Prostate gland (tissue), 2 donors: Measurements from ENCODE around the gene KCNQ1.

ENCODE experiments used
- POLR2A ChIP-seq: fragments of 450-650 bp; IDR thresholded peaks from one replicate; pipeline ENCODE4 v1.6.1; 2016; ENCODE audit warnings: antibody characterized with exemption, mild to moderate bottlenecking
- POLR2AphosphoS5 ChIP-seq: sonication (generic); formaldehyde crosslinking; IDR thresholded peaks from one replicate; pipeline ENCODE4 v1.6.1; 2017; ENCODE audit warnings: antibody characterized with exemption
- TF ChIP-seq, protein P1 (sequence below), 4 experiments: fragments of 200-600 bp in 2 of 4; fragments of 450-650 bp in 2 of 4; sonication (generic) in 2 of 4; IDR thresholded peaks; 1 replicate in 3 of 4; 2 replicates in 1 of 4; pipeline ENCODE4 v1.5.1; 2016 to 2019; ENCODE audit warnings: antibody characterized with exemption in 4 of 4, mild to moderate bottlenecking in 2 of 4, moderate library complexity in 2 of 4

DNA sequence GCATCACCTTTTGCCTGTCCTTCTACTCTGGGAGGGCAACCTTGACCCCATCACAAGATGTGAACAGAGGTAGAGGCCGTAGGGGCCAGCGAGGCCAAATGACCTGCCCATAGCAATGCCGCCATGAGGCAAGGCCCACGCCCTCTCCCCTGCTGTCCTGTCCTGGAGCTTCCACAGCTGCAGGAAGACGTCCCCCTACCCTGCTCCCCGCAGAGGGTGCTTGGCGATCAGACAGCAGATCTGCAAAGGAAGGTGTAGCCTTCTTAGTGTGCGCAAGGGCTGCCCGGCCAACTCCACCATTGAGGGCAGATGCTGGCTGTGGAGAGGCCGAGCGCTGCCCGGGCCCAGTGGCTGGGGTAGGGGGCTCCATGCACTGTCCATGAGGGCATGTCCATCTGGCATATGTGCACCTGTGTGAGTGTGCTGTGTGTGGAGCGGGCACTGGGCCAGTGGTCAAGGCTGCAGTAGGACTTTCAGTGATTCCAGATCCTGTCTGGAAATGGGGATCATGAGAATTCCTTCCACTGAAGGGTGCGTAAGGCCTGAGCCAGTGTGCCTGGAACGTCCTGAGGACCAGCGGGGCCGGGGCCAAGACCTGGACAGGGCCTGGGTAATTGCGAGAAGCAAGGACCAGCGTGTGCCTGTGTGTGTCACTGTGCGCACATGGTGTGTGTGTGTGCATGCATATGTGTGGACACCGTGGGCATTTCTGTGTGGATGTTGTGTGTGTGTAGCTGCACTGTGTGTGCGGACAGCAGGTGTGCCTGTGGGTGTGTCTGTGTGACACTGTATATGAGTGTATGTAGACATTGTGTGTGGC lies 11.5 kb upstream of the KCNQ1 start:
- TF ChIP-seq POLR2AphosphoS5: no peak
- TF ChIP-seq, protein P1, sequence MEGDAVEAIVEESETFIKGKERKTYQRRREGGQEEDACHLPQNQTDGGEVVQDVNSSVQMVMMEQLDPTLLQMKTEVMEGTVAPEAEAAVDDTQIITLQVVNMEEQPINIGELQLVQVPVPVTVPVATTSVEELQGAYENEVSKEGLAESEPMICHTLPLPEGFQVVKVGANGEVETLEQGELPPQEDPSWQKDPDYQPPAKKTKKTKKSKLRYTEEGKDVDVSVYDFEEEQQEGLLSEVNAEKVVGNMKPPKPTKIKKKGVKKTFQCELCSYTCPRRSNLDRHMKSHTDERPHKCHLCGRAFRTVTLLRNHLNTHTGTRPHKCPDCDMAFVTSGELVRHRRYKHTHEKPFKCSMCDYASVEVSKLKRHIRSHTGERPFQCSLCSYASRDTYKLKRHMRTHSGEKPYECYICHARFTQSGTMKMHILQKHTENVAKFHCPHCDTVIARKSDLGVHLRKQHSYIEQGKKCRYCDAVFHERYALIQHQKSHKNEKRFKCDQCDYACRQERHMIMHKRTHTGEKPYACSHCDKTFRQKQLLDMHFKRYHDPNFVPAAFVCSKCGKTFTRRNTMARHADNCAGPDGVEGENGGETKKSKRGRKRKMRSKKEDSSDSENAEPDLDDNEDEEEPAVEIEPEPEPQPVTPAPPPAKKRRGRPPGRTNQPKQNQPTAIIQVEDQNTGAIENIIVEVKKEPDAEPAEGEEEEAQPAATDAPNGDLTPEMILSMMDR (IDR thresholded peaks at IDR 0.05): no peak
- no peak for TF ChIP-seq POLR2A
